Fibroblast of villous mesenchyme (primary cell): Measurements from ENCODE around the gene MSH3. TPM values are rescaled to one million over a fixed set of nuclear protein-coding genes. Genes with fewer than 3 reads are reported as not detected.

Source experiments
- DNase-seq: peaks from one replicate; pipeline ENCODE4 v3.0.0-alpha.2; 2010; ENCODE audit warnings: low read depth
- H3K4me3 ChIP-seq: 2 replicates; pipeline ENCODE4 v1.5.1; 2011; ENCODE audit warnings: low read depth, mild to moderate bottlenecking, low read length
- total RNA-seq: library from RNA; depleted of rRNA; stranded (reverse); fragments of >200 nt; gene quantifications from 2 replicates; pipeline ENCODE4 v1.2.3, GENCODE V29; 2012
- TF ChIP-seq, protein P1 (sequence below): IDR thresholded peaks from 2 replicates; pipeline ENCODE4 v1.5.1; 2012; ENCODE audit warnings: low read depth, mild to moderate bottlenecking, low read length; ENCODE audit not compliant: insufficient read depth

The MSH3 gene
- total RNA-seq, 1 donor = 22.5 TPM

DNA sequence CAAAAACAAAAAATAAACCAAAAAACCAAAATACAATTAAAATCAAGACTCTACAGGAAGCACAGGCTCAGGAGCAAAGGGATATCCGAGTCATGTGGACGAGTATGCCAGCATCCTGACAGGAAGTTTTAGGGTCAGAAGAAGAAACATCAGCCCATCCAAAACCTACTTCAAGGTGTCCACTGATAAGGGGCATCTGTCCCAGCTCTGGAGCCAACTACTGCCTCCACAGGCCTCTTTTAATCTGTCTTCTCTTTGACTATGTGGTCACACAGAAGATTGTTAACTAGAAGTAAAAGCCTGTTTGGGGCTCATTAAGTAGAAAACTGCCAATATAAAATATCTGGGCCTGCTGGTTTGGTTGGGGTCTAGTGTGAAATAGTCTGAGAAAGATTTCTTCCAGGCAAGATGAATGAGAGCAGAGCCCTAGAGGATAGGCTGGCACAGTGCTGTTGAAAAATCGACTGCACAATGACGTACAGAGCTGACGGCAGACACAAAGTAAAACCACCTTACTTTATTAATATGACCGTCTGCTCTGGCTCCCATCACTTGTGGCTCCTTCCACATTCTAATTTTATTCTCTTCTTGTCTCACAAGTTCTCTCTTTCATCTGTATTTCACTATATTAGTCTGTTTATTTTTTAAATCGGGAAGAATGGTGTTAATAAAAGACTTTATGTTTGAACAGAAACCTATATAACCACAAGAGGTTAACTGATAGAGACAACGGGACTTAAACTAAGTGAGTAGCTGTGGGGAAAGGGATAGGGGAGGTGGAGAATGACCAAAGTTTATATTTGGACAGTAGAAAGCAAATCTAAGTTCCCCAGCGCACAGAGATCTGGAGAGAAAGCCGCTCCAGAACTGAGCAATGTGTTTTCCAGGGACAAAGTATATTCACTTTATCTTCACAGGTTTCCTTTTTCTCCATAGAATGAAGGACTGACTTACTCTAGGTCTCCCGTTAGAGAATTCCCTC lies 22.9 kb upstream of the MSH3 start:
- no peak for DNase-seq
- TF ChIP-seq, protein P1, sequence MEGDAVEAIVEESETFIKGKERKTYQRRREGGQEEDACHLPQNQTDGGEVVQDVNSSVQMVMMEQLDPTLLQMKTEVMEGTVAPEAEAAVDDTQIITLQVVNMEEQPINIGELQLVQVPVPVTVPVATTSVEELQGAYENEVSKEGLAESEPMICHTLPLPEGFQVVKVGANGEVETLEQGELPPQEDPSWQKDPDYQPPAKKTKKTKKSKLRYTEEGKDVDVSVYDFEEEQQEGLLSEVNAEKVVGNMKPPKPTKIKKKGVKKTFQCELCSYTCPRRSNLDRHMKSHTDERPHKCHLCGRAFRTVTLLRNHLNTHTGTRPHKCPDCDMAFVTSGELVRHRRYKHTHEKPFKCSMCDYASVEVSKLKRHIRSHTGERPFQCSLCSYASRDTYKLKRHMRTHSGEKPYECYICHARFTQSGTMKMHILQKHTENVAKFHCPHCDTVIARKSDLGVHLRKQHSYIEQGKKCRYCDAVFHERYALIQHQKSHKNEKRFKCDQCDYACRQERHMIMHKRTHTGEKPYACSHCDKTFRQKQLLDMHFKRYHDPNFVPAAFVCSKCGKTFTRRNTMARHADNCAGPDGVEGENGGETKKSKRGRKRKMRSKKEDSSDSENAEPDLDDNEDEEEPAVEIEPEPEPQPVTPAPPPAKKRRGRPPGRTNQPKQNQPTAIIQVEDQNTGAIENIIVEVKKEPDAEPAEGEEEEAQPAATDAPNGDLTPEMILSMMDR = no peak
- H3K4me3 ChIP-seq = no peak overlapping the region

DNA sequence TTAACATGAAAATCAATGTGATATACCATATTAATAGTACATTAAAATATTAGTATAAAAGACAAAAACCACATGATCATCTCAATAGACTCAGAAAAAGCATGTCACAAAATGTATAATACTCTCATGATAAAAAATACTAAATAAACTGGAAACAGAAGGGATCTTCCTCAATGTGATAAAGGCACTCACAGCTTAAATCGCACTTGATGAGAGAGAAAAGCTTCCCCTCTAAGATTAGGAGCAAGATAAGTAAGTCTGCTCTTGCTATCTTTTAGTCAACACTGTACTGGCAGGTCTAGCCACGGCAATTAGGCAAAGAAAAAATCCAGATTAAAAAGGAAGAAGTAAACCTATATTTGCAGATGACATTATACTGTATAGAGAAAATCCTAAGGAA lies 21.8 kb upstream of the MSH3 start:
- H3K4me3 ChIP-seq = no peak overlapping the region
- TF ChIP-seq, protein P1 = no peak
- DNase-seq = no peak

- no peak for DNase-seq
- TF ChIP-seq, protein P1 = no peak
- no peak overlapping the region for H3K4me3 ChIP-seq
These were observed 20.3 kb upstream of the MSH3 start for GRCh38 chr5:80634193-80634592.

DNA sequence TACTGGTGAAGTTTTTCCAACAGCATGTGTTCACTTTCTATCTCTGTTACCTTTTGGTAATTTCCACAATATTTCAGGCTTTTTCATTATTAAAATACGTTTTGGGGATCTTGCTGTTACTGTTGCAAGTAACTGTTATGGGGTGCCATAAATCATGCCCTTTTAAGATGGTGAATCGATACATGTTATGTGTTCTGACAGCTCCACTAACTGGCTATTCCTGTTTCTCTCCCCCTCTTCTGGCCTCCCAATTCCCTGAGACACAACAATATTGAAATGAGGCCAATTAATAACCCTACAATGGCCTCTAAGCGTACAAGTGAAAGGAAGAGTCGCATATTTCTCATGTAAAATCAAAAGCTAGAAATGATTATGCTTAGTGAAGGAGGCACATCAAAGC lies 13.1 kb upstream of the MSH3 start:
- TF ChIP-seq, protein P1 = no peak
- DNase-seq = no peak
- H3K4me3 ChIP-seq = no peak overlapping the region

DNA sequence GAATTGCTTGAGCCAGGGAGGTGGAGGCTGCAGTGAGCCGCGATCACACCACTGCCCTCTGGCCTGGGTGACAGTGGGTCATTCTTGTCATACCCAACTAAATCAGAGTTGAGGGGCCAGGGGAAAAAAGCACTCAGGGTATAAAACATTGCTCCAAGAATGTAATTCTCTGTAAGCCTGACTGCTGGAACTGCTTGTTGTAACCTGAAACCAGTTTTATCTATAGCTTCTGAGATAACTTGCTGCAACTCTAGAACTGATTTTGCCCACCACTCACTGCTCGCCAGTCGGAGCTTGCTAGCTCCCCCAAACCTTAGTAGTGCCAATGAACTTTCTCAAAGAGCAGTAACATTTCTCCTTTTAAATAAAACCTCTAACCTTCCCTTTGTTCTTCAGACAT lies 9.6 kb upstream of the MSH3 start:
- no peak overlapping the region for H3K4me3 ChIP-seq
- TF ChIP-seq, protein P1 = no peak
- no peak for DNase-seq

DNA sequence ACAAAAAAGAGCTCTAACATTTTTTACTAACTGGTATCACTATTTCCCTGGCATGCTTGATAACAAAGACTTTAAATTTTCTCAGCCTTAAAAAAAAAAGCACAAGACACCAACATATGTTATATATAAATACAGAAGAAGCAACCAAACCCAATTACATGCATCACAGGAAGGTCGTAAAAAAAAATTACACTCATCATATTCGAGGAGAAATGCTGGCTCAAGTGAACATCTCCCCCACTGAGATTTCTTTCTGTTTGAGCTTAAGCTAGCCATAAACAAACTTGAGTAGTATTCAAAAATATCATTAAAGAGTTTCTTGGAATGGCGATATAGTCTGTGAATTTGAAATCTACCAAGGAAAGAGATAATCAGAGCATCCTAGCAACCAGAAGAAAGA lies 7.5 kb upstream of the MSH3 start:
- no peak for DNase-seq
- H3K4me3 ChIP-seq = no peak overlapping the region
- TF ChIP-seq, protein P1 = no peak
